Neuronal stem cell (in vitro differentiated cells): ENCODE results near the gene UBQLNL.
A peak's percentile ranks its signal among the peaks of the same experiment; 100 is the strongest.

Experiments
- DNase-seq: peaks from one replicate; pipeline ENCODE4 v3.0.0-alpha.2; 2013; ENCODE audit warnings: low spot score
- H2AFZ ChIP-seq: one replicate; pipeline ENCODE4 v1.6.1; 2013; ENCODE audit warnings: mild to moderate bottlenecking, low read length, inconsistent platforms
- H2AK5ac ChIP-seq: 2 replicates; pipeline ENCODE4 v1.6.1; 2013; ENCODE audit warnings: low read depth, mild to moderate bottlenecking, inconsistent platforms, low read length, moderate library complexity, mixed read lengths
- H2BK120ac ChIP-seq: 2 replicates; pipeline ENCODE4 v1.6.1; 2013; ENCODE audit warnings: low read depth, mild to moderate bottlenecking, inconsistent platforms, low read length, moderate library complexity, mixed read lengths
- H2BK12ac ChIP-seq: one replicate; pipeline ENCODE4 v1.6.1; 2013; ENCODE audit warnings: low read length, inconsistent platforms
- H2BK15ac ChIP-seq: 2 replicates; pipeline ENCODE4 v1.6.1; 2013; ENCODE audit warnings: mild to moderate bottlenecking, low read length, inconsistent platforms, mixed read lengths
- H2BK5ac ChIP-seq: one replicate; pipeline ENCODE4 v1.6.1; 2013; ENCODE audit warnings: inconsistent platforms, mild to moderate bottlenecking, low read length, moderate library complexity
- H3K14ac ChIP-seq: one replicate; pipeline ENCODE4 v1.6.1; 2013; ENCODE audit warnings: low read length, inconsistent platforms
- H3K18ac ChIP-seq: 2 replicates; pipeline ENCODE4 v1.6.1; 2013; ENCODE audit warnings: low read length, inconsistent platforms
- H3K23ac ChIP-seq: 2 replicates; pipeline ENCODE4 v1.6.1; 2013; ENCODE audit warnings: low read depth, mild to moderate bottlenecking, mixed read lengths, low read length, inconsistent platforms; ENCODE audit not compliant: poor library complexity
- H3K27ac ChIP-seq: replicated peaks from 3 replicates; pipeline ENCODE4 v1.5.1; 2013; ENCODE audit warnings: low read length, inconsistent platforms
- H3K27me3 ChIP-seq, 3 experiments: 2 replicates each; pipeline ENCODE4 v1.6.1; 2013; ENCODE audit warnings: low read length in 3 of 3, mild to moderate bottlenecking in 2 of 3, inconsistent platforms in 1 of 3, low read depth in 1 of 3, mixed read lengths in 1 of 3, moderate library complexity in 1 of 3; ENCODE audit not compliant: control insufficient read depth in 3 of 3, insufficient read depth in 3 of 3
- H3K36me3 ChIP-seq, 2 donors: replicated peaks in 1 of 2; 2 replicates each; pipeline ENCODE4 v1.6.1; 2013; ENCODE audit warnings: low read length in 2 of 2; ENCODE audit not compliant: control insufficient read depth in 2 of 2, insufficient read depth in 2 of 2
- H3K4ac ChIP-seq: 2 replicates; pipeline ENCODE4 v1.6.1; 2013; ENCODE audit warnings: inconsistent platforms, mild to moderate bottlenecking, low read length, moderate library complexity
- H3K4me1 ChIP-seq, 2 donors: 1 replicate in 1 of 2; 2 replicates in 1 of 2; pipeline ENCODE4 v1.6.1; 2013; ENCODE audit warnings: low read length in 2 of 2, low read depth in 1 of 2; ENCODE audit not compliant: control insufficient read depth in 2 of 2, insufficient read depth in 1 of 2
- H3K4me2 ChIP-seq: one replicate; pipeline ENCODE4 v1.6.1; 2013; ENCODE audit warnings: mild to moderate bottlenecking, low read length, inconsistent platforms; ENCODE audit not compliant: insufficient read depth, poor library complexity, severe bottlenecking
- H3K4me3 ChIP-seq, 2 donors: 2 replicates each; pipeline ENCODE4 v1.5.1; 2013; ENCODE audit warnings: low read length in 2 of 2, mild to moderate bottlenecking in 2 of 2, inconsistent platforms in 1 of 2, moderate library complexity in 1 of 2
- H3K79me1 ChIP-seq: one replicate; pipeline ENCODE4 v1.6.1; 2013; ENCODE audit warnings: low read depth, mild to moderate bottlenecking, inconsistent platforms, low read length, moderate library complexity
- H3K9ac ChIP-seq: one replicate; pipeline ENCODE4 v1.6.1; 2013; ENCODE audit warnings: mild to moderate bottlenecking, low read depth, low read length, inconsistent platforms; ENCODE audit not compliant: poor library complexity
- H3K9me3 ChIP-seq, 2 donors: replicated peaks in 1 of 2; 2 replicates each; pipeline versions ENCODE3 to v1.6.1; 2013; ENCODE audit warnings: low read length in 2 of 2, mild to moderate bottlenecking in 2 of 2, inconsistent platforms in 1 of 2, low read depth in 1 of 2, mixed read lengths in 1 of 2, moderate library complexity in 1 of 2; ENCODE audit not compliant: control insufficient read depth in 2 of 2, insufficient read depth in 1 of 2
- H4K8ac ChIP-seq: one replicate; pipeline ENCODE4 v1.6.1; 2013; ENCODE audit warnings: low read depth, mild to moderate bottlenecking, inconsistent platforms, low read length, moderate library complexity
- H4K91ac ChIP-seq: one replicate; pipeline ENCODE4 v1.6.1; 2013; ENCODE audit warnings: low read length, low read depth, mild to moderate bottlenecking, inconsistent platforms; ENCODE audit not compliant: poor library complexity
- WGBS, 2 donors: extraction: QIAGEN DNeasy Blood & Tissue Kit; methylation state at CpG; one replicate each; pipeline ENCODE4 v1.1.7; 2013; ENCODE audit warnings: missing lambda C conversion rate in 2 of 2, mixed read lengths in 1 of 2; ENCODE audit not compliant: insufficient read length in 2 of 2, insufficient replicate concordance in 1 of 2; ENCODE audit errors: extremely low coverage in 2 of 2; 5-methylcytosine and 5-hydroxymethylcytosine counted together

UBQLNL gene

DNA sequence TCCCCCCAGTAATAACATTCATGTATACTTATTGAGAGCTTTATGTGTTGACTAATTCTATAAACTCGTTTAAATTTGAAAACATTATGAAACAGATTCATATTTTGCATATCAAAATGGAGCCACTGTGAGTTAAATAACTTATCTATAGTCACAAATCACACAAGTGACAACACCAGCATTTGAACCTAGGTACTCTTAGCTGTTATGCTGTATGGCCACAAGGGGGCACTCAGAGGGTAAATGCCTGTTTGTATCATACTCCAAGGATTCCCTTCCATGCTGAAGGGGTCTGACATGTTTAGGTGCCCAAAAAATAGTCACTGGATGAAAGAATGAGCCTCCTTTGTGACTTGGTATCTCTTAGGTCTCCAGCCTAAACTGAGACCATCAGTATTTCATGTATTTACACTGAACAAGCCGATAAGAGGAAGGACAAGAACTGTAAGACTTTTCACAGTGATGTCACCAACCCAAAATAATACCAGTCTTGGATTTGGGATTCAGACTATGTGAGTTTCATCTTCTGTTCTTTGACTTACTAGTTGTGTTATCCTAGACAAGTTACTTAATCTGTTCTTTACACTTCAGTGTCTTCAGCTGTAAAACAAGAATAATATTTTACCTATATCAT is 40.2 kb downstream of the UBQLNL start:
- no peak overlapping the region for H3K9ac ChIP-seq
- WGBS, 2 donors = no CpG with 5 or more reads among the region's 2 CpGs

DNA sequence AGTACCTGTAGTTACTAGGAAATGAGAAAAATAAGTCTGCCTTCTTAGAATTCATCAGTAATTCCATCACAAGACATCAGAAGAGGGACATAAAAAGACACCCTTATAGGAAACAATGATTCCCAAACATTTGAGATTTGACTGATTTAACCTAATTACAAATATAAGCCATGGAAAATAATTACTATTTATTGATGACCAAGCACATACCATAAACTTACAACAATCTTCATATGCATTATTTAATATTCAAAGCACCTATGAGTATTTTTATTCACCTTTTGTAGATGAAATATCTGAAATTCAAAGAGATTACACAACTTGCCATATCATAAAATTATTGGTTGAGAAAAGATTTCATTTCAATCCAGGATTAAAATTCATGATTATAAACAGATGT is 42.6 kb downstream of the UBQLNL start:
- H3K27me3 ChIP-seq = no peaks in the 10 kb centered on the region
- no peak overlapping the region for H3K14ac ChIP-seq
- no peaks in the 10 kb centered on the region for H3K79me1 ChIP-seq
- H4K8ac ChIP-seq = no peak overlapping the region
- no peak overlapping the region for H2AFZ ChIP-seq
- H3K4me2 ChIP-seq = no peak overlapping the region
- no peaks in the 10 kb centered on the region for H3K9me3 ChIP-seq
- H3K4me3 ChIP-seq = no peak overlapping the region
- H3K18ac ChIP-seq = no peak overlapping the region
- H3K36me3 ChIP-seq = no peaks in the 10 kb centered on the region
- H3K9ac ChIP-seq = no peak overlapping the region
- no peak overlapping the region for H2BK15ac ChIP-seq
- no peak overlapping the region for H2BK5ac ChIP-seq
- no peak overlapping the region for H3K4ac ChIP-seq
- no peak overlapping the region for H3K27ac ChIP-seq
- no peak for DNase-seq
- H2BK120ac ChIP-seq = no peak overlapping the region
- no peaks in the 10 kb centered on the region for H3K4me1 ChIP-seq
- H2AK5ac ChIP-seq = no peak overlapping the region
- no peak overlapping the region for H3K23ac ChIP-seq
- H4K91ac ChIP-seq = no peak overlapping the region
- H2BK12ac ChIP-seq = no peak overlapping the region

More for the DNA sequence above, 40.2 kb downstream of the UBQLNL start:
- DNase-seq = peak; percentile 38
- Histone ChIP-seq H3K23ac (no peak overlapping the region), H3K4me3 (no peak overlapping the region), H3K4ac (no peak overlapping the region), H3K27me3 (no peaks in the 10 kb centered on the region), H3K36me3 (no peaks in the 10 kb centered on the region), H3K79me1 (no peaks in the 10 kb centered on the region), H2BK12ac (no peak overlapping the region), H2BK5ac (no peak overlapping the region), H2BK15ac (no peak overlapping the region), H3K4me2 (no peak overlapping the region), H3K18ac (no peak overlapping the region), H2AFZ (no peak overlapping the region), H3K9me3 (no peaks in the 10 kb centered on the region), H4K8ac (no peak overlapping the region), H4K91ac (no peak overlapping the region), H2BK120ac (no peak overlapping the region), H3K14ac (no peak overlapping the region), H3K4me1 (no peaks in the 10 kb centered on the region), H2AK5ac (no peak overlapping the region), H3K27ac (no peak overlapping the region)

DNA sequence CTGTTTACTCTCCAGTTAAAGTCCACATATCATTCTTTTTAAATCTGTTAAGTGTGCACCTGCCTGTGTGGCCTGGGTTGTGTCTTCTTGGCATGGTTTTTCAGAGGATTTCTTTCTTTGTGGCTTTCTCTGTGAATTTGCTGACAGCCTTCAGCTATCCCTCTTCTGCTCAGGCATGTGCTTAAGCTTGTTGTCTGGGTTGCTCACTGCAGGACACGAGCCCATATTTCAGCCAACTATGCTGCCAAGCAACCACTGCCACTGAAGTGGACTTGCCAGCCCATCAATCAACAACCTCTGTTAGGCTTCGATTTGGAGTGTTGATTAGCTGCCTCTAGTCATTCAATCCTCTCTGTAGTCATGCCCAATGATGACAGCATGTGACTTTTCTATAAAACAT is 49.0 kb downstream of the UBQLNL start:
- WGBS, 2 donors = no CpG with 5 or more reads among the region's 2 CpGs
- no peak overlapping the region for H3K14ac ChIP-seq
- H3K4me2 ChIP-seq = no peak overlapping the region
- H2AK5ac ChIP-seq = no peak overlapping the region
- peak overlapping the region; percentile 71 for H3K9ac ChIP-seq
- no peaks in the 10 kb centered on the region for H3K79me1 ChIP-seq
- no peak overlapping the region for H3K4ac ChIP-seq
- H4K91ac ChIP-seq = no peak overlapping the region
- no peak overlapping the region for H3K27ac ChIP-seq
- no peaks in the 10 kb centered on the region for H3K36me3 ChIP-seq
- no peaks in the 10 kb centered on the region for H3K4me1 ChIP-seq
- H3K27me3 ChIP-seq = no peaks in the 10 kb centered on the region
- H3K18ac ChIP-seq = no peak overlapping the region
- no peak overlapping the region for H2BK120ac ChIP-seq
- H3K23ac ChIP-seq = no peak overlapping the region
- no peak for DNase-seq
- no peak overlapping the region for H3K4me3 ChIP-seq
- no peak overlapping the region for H2BK12ac ChIP-seq
- no peaks in the 10 kb centered on the region for H3K9me3 ChIP-seq
- H4K8ac ChIP-seq = no peak overlapping the region
- H2BK15ac ChIP-seq = no peak overlapping the region
- H2BK5ac ChIP-seq = no peak overlapping the region
- H2AFZ ChIP-seq = no peak overlapping the region
